ENCODE data around the gene LHPP. TPM values are rescaled to one million over a fixed set of nuclear protein-coding genes. Genes with fewer than 3 reads are reported as not detected.

Gene LHPP
- total RNA-seq, 1 donor from 2014 or later = 22.9 TPM

- Mint-ChIP-seq H3K9me3 (no peaks in the 10 kb centered on the region), H3K27ac (no peak overlapping the region), H3K4me3 (no peak overlapping the region), H3K4me1 (no peaks in the 10 kb centered on the region), H3K27me3 (no peaks in the 10 kb centered on the region), H3K36me3 (ENCODE audit: low read depth) (peaks cover 8% of the 10 kb centered on the region)
- no peak for DNase-seq
- ChIA-PET POLR2A (no interaction called here), CTCF (no interaction called here)
- intact Hi-C loops (cut with micrococcal nuclease) = no loop called here
- no peak for TF ChIP-seq CTCF (IDR thresholded peaks at IDR 0.05)
- no peak for ATAC-seq (ENCODE audit: low read depth)
Measured at GRCh38 chr10:124510759-124511158, 49.1 kb downstream of the LHPP start.

- Mint-ChIP-seq H3K27ac (no peak overlapping the region), H3K36me3 (ENCODE audit: low read depth) (peaks cover 8% of the 10 kb centered on the region), H3K27me3 (no peaks in the 10 kb centered on the region), H3K9me3 (no peaks in the 10 kb centered on the region), H3K4me3 (no peak overlapping the region), H3K4me1 (no peaks in the 10 kb centered on the region)
- ATAC-seq (ENCODE audit: low read depth) = no peak
- intact Hi-C loops (cut with micrococcal nuclease) = no loop called here
- ChIA-PET CTCF (no interaction called here), POLR2A (no interaction called here)
- no peak for TF ChIP-seq CTCF (IDR thresholded peaks at IDR 0.05)
- DNase-seq = no peak
Measured at GRCh38 chr10:124511205-124512039, 49.8 kb downstream of the LHPP start.

GRCh38 chr10:124512040-124512428 lies 50.4 kb downstream of the LHPP start:
- ATAC-seq (ENCODE audit: low read depth) (no peak), DNase-seq (no peak)
- intact Hi-C loops (cut with micrococcal nuclease) = no loop called here
- TF ChIP-seq CTCF (IDR thresholded peaks at IDR 0.05) = no peak
- no peak overlapping the region for H3K27ac Mint-ChIP-seq
- CTCF ChIA-PET = no interaction called here
- peaks cover 8% of the 10 kb centered on the region for H3K36me3 Mint-ChIP-seq (ENCODE audit: low read depth)
- POLR2A ChIA-PET = no interaction called here
- no peaks in the 10 kb centered on the region for H3K4me1 Mint-ChIP-seq
- H3K27me3 Mint-ChIP-seq = no peaks in the 10 kb centered on the region
- H3K9me3 Mint-ChIP-seq = no peaks in the 10 kb centered on the region
- H3K4me3 Mint-ChIP-seq = no peak overlapping the region

- DNase-seq (no peak), ATAC-seq (ENCODE audit: low read depth) (no peak)
- H3K36me3 Mint-ChIP-seq (ENCODE audit: low read depth) = peaks cover 8% of the 10 kb centered on the region
- no peaks in the 10 kb centered on the region for H3K4me1 Mint-ChIP-seq
- ChIA-PET POLR2A (no interaction called here), CTCF (no interaction called here)
- H3K27me3 Mint-ChIP-seq = no peaks in the 10 kb centered on the region
- H3K4me3 Mint-ChIP-seq = no peak overlapping the region
- no peaks in the 10 kb centered on the region for H3K9me3 Mint-ChIP-seq
- TF ChIP-seq CTCF (IDR thresholded peaks at IDR 0.05) = no peak
- intact Hi-C loops (cut with micrococcal nuclease) = no loop called here
- H3K27ac Mint-ChIP-seq = no peak overlapping the region
Measured at GRCh38 chr10:124512600-124512999, 51.0 kb downstream of the LHPP start.

- Mint-ChIP-seq H3K9me3 (no peaks in the 10 kb centered on the region), H3K27ac (no peak overlapping the region), H3K36me3 (ENCODE audit: low read depth) (peaks cover 10% of the 10 kb centered on the region), H3K4me1 (no peaks in the 10 kb centered on the region), H3K4me3 (no peak overlapping the region), H3K27me3 (no peaks in the 10 kb centered on the region)
- TF ChIP-seq CTCF (IDR thresholded peaks at IDR 0.05) = no peak
- DNase-seq (no peak), ATAC-seq (ENCODE audit: low read depth) (no peak)
- POLR2A ChIA-PET = no interaction called here
- CTCF ChIA-PET = no interaction called here
- intact Hi-C loops (cut with micrococcal nuclease) = no loop called here
Measured at GRCh38 chr10:124515244-124515970, 53.8 kb downstream of the LHPP start.

Measured in activated B cell treated with CpG ODN at 0.5 μM for 24 hours (primary cell).